Stimulated activated CD8-positive, alpha-beta memory T cell treated with anti-CD3 and anti-CD28 coated beads, Interleukin-4, amount 100 ng/mL, for 4 hours (primary cell): ENCODE results near the gene ABLIM1.

Experiments used
- DNase-seq, 2 donors: peaks; one replicate each; pipeline ENCODE4 v3.0.0-alpha.2; 2020; ENCODE audit warnings: low read depth in 2 of 2, low spot score in 1 of 2

Gene ABLIM1

GRCh38 chr10:114492351-114493037 lies 165.6 kb downstream of the ABLIM1 start:
- no peak for DNase-seq

- no peak for DNase-seq
Observed at GRCh38 chr10:114491933-114492332, 166.1 kb downstream of the ABLIM1 start.

GRCh38 chr10:114491419-114491818 lies 166.7 kb downstream of the ABLIM1 start:
- DNase-seq, result no peak

- DNase-seq, result no peak
Observed at GRCh38 chr10:114489521-114490310, 168.4 kb downstream of the ABLIM1 start.

GRCh38 chr10:114487815-114488536 lies 170.1 kb downstream of the ABLIM1 start:
- DNase-seq, result no peak

GRCh38 chr10:114486938-114487814 lies 170.9 kb downstream of the ABLIM1 start:
- DNase-seq, result no peak

GRCh38 chr10:114485696-114486400 lies 172.2 kb downstream of the ABLIM1 start:
- no peak for DNase-seq

GRCh38 chr10:114483575-114483974 lies 174.5 kb downstream of the ABLIM1 start:
- no peak for DNase-seq

GRCh38 chr10:114482480-114483304 lies 175.4 kb downstream of the ABLIM1 start:
- DNase-seq, result no peak

- no peak for DNase-seq
Observed at GRCh38 chr10:114481055-114481454, 177.0 kb downstream of the ABLIM1 start.

- no peak for DNase-seq
Observed at GRCh38 chr10:114479836-114480235, 178.2 kb downstream of the ABLIM1 start.

GRCh38 chr10:114479307-114479706 lies 178.8 kb downstream of the ABLIM1 start:
- DNase-seq, result no peak

- DNase-seq, result no peak
Observed at GRCh38 chr10:114478281-114478680, 179.8 kb downstream of the ABLIM1 start.

- no peak for DNase-seq
Observed at GRCh38 chr10:114477285-114477684, 180.8 kb downstream of the ABLIM1 start.

- no peak for DNase-seq
Observed at GRCh38 chr10:114474989-114475388, 183.1 kb downstream of the ABLIM1 start.

GRCh38 chr10:114473776-114474175 lies 184.3 kb downstream of the ABLIM1 start:
- DNase-seq, result no peak

GRCh38 chr10:114472877-114473253 lies 185.2 kb downstream of the ABLIM1 start:
- DNase-seq, result no peak

- DNase-seq, result no peak
Observed at GRCh38 chr10:114471906-114472876, 185.9 kb downstream of the ABLIM1 start.
